Panc1 (cell line): ENCODE results near the gene ZFC3H1. TPM values are rescaled to one million over a fixed set of nuclear protein-coding genes. Genes with fewer than 3 reads are reported as not detected.

Experiments used
- ATAC-seq: fragments of 200-7000 bp; cut with Tn5 transposase; 2 replicates; pipeline ENCODE4 v1.9.1; 2020; ENCODE audit warnings: mild to moderate bottlenecking, moderate library complexity
- BruUV-seq: library from RNA; stranded (reverse); fragments of 400-500 nt; replicated peaks from 2 replicates; lab custom pipeline; 2021; lab: Mats Ljungman, UMichigan
- CTCF ChIA-PET: fragments of 300-600 bp; sonication (Branson Sonifier 250); formaldehyde crosslinking; loops from one replicate; lab custom pipeline; 2022; ENCODE audit warnings: antibody characterized with exemption; lab: Charles Lee
- POLR2A ChIA-PET: fragments of 300-600 bp; sonication (Branson Sonifier 250); formaldehyde crosslinking; loops from one replicate; lab custom pipeline; 2022; ENCODE audit warnings: antibody characterized with exemption; lab: Charles Lee
- DNase-seq: peaks from one replicate; pipeline ENCODE4 v3.0.0-alpha.2; 2010; ENCODE audit warnings: low read depth, low spot score
- H3K27ac ChIP-seq: 2 replicates; pipeline ENCODE4 v1.5.1; 2011; ENCODE audit warnings: mild to moderate bottlenecking, low read length, inconsistent platforms
- H3K27me3 ChIP-seq: fragments of 200-500 bp; sonication (Bioruptor generic); 2 replicates; pipeline ENCODE4 v1.6.0; 2014; ENCODE audit warnings: low read length, inconsistent platforms; ENCODE audit not compliant: control insufficient read depth, insufficient read depth
- H3K36me3 ChIP-seq: fragments of 200-500 bp; sonication (Bioruptor generic); 2 replicates; pipeline ENCODE4 v1.5.1; 2014; ENCODE audit warnings: inconsistent platforms, mild to moderate bottlenecking, low read length, moderate library complexity; ENCODE audit not compliant: control insufficient read depth, insufficient read depth
- H3K4me1 ChIP-seq: 2 replicates; pipeline ENCODE4 v1.5.1; 2011; ENCODE audit warnings: inconsistent platforms, mild to moderate bottlenecking, low read length, moderate library complexity; ENCODE audit not compliant: control insufficient read depth, insufficient read depth
- H3K4me3 ChIP-seq, 2 experiments: 2 replicates each; pipeline ENCODE4 v1.5.1; 2011 to 2012; ENCODE audit warnings: low read depth in 2 of 2, low read length in 2 of 2, mild to moderate bottlenecking in 2 of 2, inconsistent platforms in 1 of 2, moderate library complexity in 1 of 2
- H3K9me3 ChIP-seq: fragments of 200-500 bp; sonication (Bioruptor generic); 2 replicates; pipeline ENCODE4 v1.5.1; 2014; ENCODE audit warnings: low read depth, mild to moderate bottlenecking, inconsistent platforms, low read length, moderate library complexity; ENCODE audit not compliant: control insufficient read depth, insufficient read depth
- POLR2AphosphoS5 ChIP-seq: IDR thresholded peaks from 2 replicates; pipeline ENCODE4 v1.6.1; 2012; ENCODE audit warnings: mild to moderate bottlenecking, low read depth, low read length, moderate library complexity
- SIN3A ChIP-seq: IDR thresholded peaks from 2 replicates; pipeline ENCODE4 v1.6.1; 2012; ENCODE audit warnings: low read depth, mild to moderate bottlenecking, low read length, moderate library complexity, borderline replicate concordance; ENCODE audit not compliant: insufficient read depth
- TCF7L2 ChIP-seq: IDR thresholded peaks from 2 replicates; pipeline ENCODE4 v1.6.1; 2011; ENCODE audit warnings: mild to moderate bottlenecking, low read depth, low read length, inconsistent platforms
- in situ Hi-C: cut with HindIII; loops from 2 replicates; pipeline ENCODE4 v1.10.0; 2016; ENCODE audit warnings: low sequenced_read_pairs, low pct_unique_long_range_greater_than_20kb
- intact Hi-C: fragments of 100-400 bp; cut with micrococcal nuclease; formaldehyde crosslinking; loops from one replicate; pipeline ENCODE4 v1.10.0; 2022; ENCODE audit not compliant: unreplicated experiment
- total RNA-seq: library from RNA; stranded (reverse); gene quantifications from one replicate; pipeline ENCODE4 v1.2.1, GENCODE V29; 2021; ENCODE audit not compliant: unreplicated experiment
- TF ChIP-seq, protein P1 (sequence below), 2 experiments: IDR thresholded peaks; 2 replicates each; pipeline ENCODE4 v1.6.1; 2011 to 2012; ENCODE audit warnings: low read depth in 2 of 2, control low read depth in 1 of 2, low read length in 1 of 2, mild to moderate bottlenecking in 1 of 2, moderate library complexity in 1 of 2; ENCODE audit not compliant: insufficient read depth in 1 of 2
- TF ChIP-seq, protein P2 (sequence below): fragments of 450-650 bp; IDR thresholded peaks from 2 replicates; pipeline ENCODE4 v1.5.1; 2017; ENCODE audit warnings: mild to moderate bottlenecking

The ZFC3H1 gene
- total RNA-seq, 1 experiment from 2014 or later = 38.2 TPM

DNA sequence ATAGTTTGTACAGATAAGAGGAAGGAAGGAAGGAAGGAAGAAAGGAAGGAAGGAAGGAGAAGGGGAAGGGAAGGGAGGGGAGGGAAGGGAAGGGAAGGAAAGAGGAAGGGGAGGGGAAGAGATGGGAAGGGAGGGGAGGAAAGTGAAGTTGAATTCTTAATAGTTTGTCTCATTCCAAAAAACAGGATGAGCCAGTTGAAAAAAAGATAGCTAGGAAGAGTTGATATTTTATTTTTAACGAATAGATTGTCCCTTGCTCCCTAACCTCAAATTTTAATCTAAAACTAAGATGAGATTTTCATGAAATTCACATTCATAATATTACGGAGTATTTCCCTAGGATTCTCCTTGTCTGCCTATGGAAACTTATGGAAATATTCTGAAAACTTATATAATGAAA is 80.7 kb downstream of the ZFC3H1 start:
- Histone ChIP-seq H3K27ac (no peak overlapping the region), H3K27me3 (no peaks in the 10 kb centered on the region), H3K9me3 (no peaks in the 10 kb centered on the region), H3K36me3 (no peaks in the 10 kb centered on the region), H3K4me3 (no peak overlapping the region), H3K4me1 (no peaks in the 10 kb centered on the region)
- no TSS peak for BruUV-seq
- POLR2A ChIA-PET = no interaction called here
- TF ChIP-seq POLR2AphosphoS5 = no peak
- TF ChIP-seq, protein P1, sequence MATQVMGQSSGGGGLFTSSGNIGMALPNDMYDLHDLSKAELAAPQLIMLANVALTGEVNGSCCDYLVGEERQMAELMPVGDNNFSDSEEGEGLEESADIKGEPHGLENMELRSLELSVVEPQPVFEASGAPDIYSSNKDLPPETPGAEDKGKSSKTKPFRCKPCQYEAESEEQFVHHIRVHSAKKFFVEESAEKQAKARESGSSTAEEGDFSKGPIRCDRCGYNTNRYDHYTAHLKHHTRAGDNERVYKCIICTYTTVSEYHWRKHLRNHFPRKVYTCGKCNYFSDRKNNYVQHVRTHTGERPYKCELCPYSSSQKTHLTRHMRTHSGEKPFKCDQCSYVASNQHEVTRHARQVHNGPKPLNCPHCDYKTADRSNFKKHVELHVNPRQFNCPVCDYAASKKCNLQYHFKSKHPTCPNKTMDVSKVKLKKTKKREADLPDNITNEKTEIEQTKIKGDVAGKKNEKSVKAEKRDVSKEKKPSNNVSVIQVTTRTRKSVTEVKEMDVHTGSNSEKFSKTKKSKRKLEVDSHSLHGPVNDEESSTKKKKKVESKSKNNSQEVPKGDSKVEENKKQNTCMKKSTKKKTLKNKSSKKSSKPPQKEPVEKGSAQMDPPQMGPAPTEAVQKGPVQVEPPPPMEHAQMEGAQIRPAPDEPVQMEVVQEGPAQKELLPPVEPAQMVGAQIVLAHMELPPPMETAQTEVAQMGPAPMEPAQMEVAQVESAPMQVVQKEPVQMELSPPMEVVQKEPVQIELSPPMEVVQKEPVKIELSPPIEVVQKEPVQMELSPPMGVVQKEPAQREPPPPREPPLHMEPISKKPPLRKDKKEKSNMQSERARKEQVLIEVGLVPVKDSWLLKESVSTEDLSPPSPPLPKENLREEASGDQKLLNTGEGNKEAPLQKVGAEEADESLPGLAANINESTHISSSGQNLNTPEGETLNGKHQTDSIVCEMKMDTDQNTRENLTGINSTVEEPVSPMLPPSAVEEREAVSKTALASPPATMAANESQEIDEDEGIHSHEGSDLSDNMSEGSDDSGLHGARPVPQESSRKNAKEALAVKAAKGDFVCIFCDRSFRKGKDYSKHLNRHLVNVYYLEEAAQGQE (IDR thresholded peaks at IDR 0.05; ENCODE audit: insufficient read depth in 1 of 2, low read depth in 2 of 2, low read length in 1 of 2) = no peak
- TF ChIP-seq, protein P2, sequence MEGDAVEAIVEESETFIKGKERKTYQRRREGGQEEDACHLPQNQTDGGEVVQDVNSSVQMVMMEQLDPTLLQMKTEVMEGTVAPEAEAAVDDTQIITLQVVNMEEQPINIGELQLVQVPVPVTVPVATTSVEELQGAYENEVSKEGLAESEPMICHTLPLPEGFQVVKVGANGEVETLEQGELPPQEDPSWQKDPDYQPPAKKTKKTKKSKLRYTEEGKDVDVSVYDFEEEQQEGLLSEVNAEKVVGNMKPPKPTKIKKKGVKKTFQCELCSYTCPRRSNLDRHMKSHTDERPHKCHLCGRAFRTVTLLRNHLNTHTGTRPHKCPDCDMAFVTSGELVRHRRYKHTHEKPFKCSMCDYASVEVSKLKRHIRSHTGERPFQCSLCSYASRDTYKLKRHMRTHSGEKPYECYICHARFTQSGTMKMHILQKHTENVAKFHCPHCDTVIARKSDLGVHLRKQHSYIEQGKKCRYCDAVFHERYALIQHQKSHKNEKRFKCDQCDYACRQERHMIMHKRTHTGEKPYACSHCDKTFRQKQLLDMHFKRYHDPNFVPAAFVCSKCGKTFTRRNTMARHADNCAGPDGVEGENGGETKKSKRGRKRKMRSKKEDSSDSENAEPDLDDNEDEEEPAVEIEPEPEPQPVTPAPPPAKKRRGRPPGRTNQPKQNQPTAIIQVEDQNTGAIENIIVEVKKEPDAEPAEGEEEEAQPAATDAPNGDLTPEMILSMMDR = no peak
- TF ChIP-seq TCF7L2 = no peak
- ATAC-seq (no peak), DNase-seq (no peak)
- CTCF ChIA-PET = no interaction called here
- in situ Hi-C loops = no loop called here
- intact Hi-C loops = no loop called here

DNA sequence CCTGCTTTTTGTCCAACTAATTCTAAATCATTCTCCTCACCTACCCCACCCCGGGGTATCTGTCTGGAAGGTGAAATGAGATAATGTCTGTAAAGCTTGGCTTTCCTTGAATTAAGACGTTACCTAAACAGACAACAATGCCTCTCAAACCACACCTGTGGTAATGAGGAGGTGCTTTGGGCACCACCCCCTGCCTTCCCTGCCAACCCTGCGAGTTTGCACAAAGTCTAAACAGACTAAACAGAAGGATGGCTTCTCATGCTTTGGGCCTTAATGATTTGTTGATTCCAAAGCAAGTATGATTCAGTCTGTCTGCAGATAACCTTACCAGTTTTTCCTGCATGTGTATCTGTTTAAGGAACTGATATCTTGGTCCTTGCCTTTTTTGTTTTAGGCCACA is 82.4 kb downstream of the ZFC3H1 start:
- Histone ChIP-seq H3K4me3 (no peak overlapping the region), H3K9me3 (no peaks in the 10 kb centered on the region), H3K4me1 (no peaks in the 10 kb centered on the region), H3K27me3 (no peaks in the 10 kb centered on the region), H3K36me3 (no peaks in the 10 kb centered on the region), H3K27ac (no peak overlapping the region)
- ATAC-seq (no peak), DNase-seq (no peak)
- intact Hi-C loops (no loop called here), in situ Hi-C loops (no loop called here)
- no TSS peak for BruUV-seq
- ChIA-PET POLR2A (no interaction called here), CTCF (no interaction called here)
- TF ChIP-seq TCF7L2 = no peak
- TF ChIP-seq, protein P2 = no peak
- no peak for TF ChIP-seq SIN3A
- no peak for TF ChIP-seq POLR2AphosphoS5
- TF ChIP-seq, protein P1 (IDR thresholded peaks at IDR 0.05; ENCODE audit: insufficient read depth in 1 of 2, low read depth in 2 of 2, low read length in 1 of 2) = no peak
